Ishikawa (cell line): ENCODE results near the gene EPHA6.

Source experiments
- CEBPB ChIP-seq: IDR thresholded peaks from 2 replicates; pipeline ENCODE4 v1.6.1; 2012
- EGR1 ChIP-seq: IDR thresholded peaks from 2 replicates; pipeline ENCODE4 v1.6.1; 2012
- EP300 ChIP-seq: IDR thresholded peaks from 2 replicates; pipeline ENCODE4 v1.6.1; 2012; ENCODE audit warnings: borderline replicate concordance
- FOXM1 ChIP-seq: IDR thresholded peaks from 2 replicates; pipeline ENCODE4 v1.6.1; 2012; ENCODE audit warnings: low read depth, borderline replicate concordance
- MAX ChIP-seq: IDR thresholded peaks from 2 replicates; pipeline ENCODE4 v1.6.1; 2012
- TAF1 ChIP-seq: IDR thresholded peaks from 2 replicates; pipeline ENCODE4 v1.6.1; 2012; ENCODE audit warnings: low read depth, mild to moderate bottlenecking

GRCh38 chr3:97228966-97229365 lies 414.6 kb downstream of the EPHA6 start:
- no peak for TF ChIP-seq EP300
- TF ChIP-seq FOXM1: no peak
- no peak for TF ChIP-seq CEBPB
- TF ChIP-seq MAX: no peak
- TF ChIP-seq TAF1: no peak
- TF ChIP-seq EGR1: no peak
